C4-2B (cell line): ENCODE data around the gene KCNJ6.

ENCODE experiments used
- CTCF ChIP-seq: fragments of 450-650 bp; conservative IDR thresholded peaks from 2 replicates; pipeline ENCODE4 v1.5.1; 2017; ENCODE audit warnings: mild to moderate bottlenecking
- ZFX ChIP-seq: fragments of 450-650 bp; IDR thresholded peaks from 2 replicates; pipeline ENCODE4 v1.6.1; 2017

GRCh38 chr21:37863842-37864241 is 52.4 kb downstream of the KCNJ6 start:
- TF ChIP-seq CTCF (no peak), ZFX (no peak)
